Tibial artery (tissue), 4 donors: ENCODE measurements around the gene FOXL1.

Experiments
- DNase-seq, 2 donors: peaks; one replicate each; pipeline ENCODE4 v3.0.0-alpha.2; 2019
- H3K27ac ChIP-seq, 2 donors: fragments of 200-600 bp; sonication (generic) in 1 of 2; 1 replicate in 1 of 2; 2 replicates in 1 of 2; pipeline ENCODE4 v1.5.1; 2018 to 2019; ENCODE audit warnings: mild to moderate bottlenecking in 1 of 2
- H3K27me3 ChIP-seq, 2 donors: fragments of 200-600 bp; sonication (generic) in 1 of 2; one replicate each; pipeline versions ENCODE4 v1.5.1 to v1.6.0; 2016 to 2019
- H3K36me3 ChIP-seq, 3 donors: fragments of 200-600 bp; sonication (generic) in 2 of 3; one replicate each; pipeline ENCODE4 v1.5.1; 2016 to 2019; ENCODE audit warnings: mild to moderate bottlenecking in 2 of 3
- H3K4me1 ChIP-seq, 4 donors: fragments of 200-600 bp; sonication (generic) in 2 of 4; 1 replicate in 3 of 4; 2 replicates in 1 of 4; pipeline ENCODE4 v1.5.1; 2016 to 2019
- H3K4me3 ChIP-seq, 2 donors: fragments of 200-600 bp; sonication (generic) in 1 of 2; 1 replicate in 1 of 2; 2 replicates in 1 of 2; pipeline ENCODE4 v1.5.1; 2018 to 2019; ENCODE audit warnings: mild to moderate bottlenecking in 2 of 2
- H3K9me3 ChIP-seq, 3 donors: fragments of 200-600 bp; sonication (generic) in 1 of 3; one replicate each; pipeline ENCODE4 v1.5.1; 2016 to 2019
- intact Hi-C: fragments of 100-400 bp; cut with DNase I; formaldehyde crosslinking; loops from one replicate; pipeline ENCODE4 v1.15.0; 2023; ENCODE audit warnings: low total_unique reads
- TF ChIP-seq, protein P1 (sequence below), 2 experiments: fragments of 200-600 bp in 1 of 2; fragments of 450-650 bp in 1 of 2; IDR thresholded peaks; one replicate each; pipeline ENCODE4 v1.5.1; 2017 to 2019; ENCODE audit warnings: antibody characterized with exemption in 2 of 2, mild to moderate bottlenecking in 1 of 2, moderate library complexity in 1 of 2

FOXL1 gene

DNA sequence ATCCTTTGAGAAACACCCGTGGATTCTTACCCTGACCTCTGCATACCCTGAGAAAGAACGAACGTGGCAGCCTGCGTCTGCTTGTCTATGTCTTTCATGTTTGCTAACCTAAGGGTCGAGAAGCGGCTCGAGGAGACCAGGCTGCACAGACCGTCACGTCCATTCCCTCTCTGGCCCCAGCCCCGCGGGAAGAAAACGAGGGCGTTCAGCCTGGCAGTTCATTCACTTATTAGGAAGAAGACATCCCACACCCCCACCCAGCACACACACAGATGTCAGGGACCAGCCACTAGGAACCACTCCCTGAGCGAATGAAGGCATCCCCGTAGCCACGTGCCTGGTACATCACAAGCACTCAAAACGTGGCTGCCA, 22.7 kb upstream of the FOXL1 start:
- Histone ChIP-seq H3K4me3 (peak overlapping the region; percentile 76 to 83), H3K36me3 (peaks cover 0 to 17% (median 4%) of the 10 kb centered on the region in 3 donors), H3K27ac (peak overlapping the region; percentile 85 to 88), H3K27me3 (no peaks in the 10 kb centered on the region), H3K9me3 (no peaks in the 10 kb centered on the region), H3K4me1 (peaks cover 4 to 27% (median 16%) of the 10 kb centered on the region in 4 donors)
- intact Hi-C loops: no loop called here
- TF ChIP-seq, protein P1, sequence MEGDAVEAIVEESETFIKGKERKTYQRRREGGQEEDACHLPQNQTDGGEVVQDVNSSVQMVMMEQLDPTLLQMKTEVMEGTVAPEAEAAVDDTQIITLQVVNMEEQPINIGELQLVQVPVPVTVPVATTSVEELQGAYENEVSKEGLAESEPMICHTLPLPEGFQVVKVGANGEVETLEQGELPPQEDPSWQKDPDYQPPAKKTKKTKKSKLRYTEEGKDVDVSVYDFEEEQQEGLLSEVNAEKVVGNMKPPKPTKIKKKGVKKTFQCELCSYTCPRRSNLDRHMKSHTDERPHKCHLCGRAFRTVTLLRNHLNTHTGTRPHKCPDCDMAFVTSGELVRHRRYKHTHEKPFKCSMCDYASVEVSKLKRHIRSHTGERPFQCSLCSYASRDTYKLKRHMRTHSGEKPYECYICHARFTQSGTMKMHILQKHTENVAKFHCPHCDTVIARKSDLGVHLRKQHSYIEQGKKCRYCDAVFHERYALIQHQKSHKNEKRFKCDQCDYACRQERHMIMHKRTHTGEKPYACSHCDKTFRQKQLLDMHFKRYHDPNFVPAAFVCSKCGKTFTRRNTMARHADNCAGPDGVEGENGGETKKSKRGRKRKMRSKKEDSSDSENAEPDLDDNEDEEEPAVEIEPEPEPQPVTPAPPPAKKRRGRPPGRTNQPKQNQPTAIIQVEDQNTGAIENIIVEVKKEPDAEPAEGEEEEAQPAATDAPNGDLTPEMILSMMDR (IDR thresholded peaks at IDR 0.05): no peak
- no peak for DNase-seq

DNA sequence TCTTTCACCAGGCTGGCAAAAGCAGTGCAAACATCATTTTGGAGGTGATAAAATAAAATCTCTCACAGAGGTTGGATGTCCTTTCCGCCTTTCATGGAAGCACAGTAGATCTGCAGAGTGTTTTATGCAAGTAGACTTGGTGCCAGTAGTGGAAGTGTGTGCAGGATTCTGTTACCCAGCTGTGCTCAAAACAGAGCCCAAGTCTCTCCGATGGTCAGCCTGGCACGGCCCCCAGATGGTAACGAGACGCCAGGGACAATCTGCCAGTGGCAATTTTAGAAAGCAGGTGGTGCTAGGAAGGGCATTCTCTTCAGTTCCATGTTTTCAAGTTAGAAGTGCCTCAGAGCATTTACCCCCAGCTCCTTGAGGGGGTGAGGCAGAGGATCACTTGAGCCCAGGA, 21.8 kb upstream of the FOXL1 start:
- Histone ChIP-seq H3K4me1 (peaks cover 4 to 27% (median 16%) of the 10 kb centered on the region in 4 donors), H3K36me3 (peaks cover 0 to 8% (median 0%) of the 10 kb centered on the region in 3 donors), H3K4me3 (no peak overlapping the region), H3K9me3 (no peaks in the 10 kb centered on the region), H3K27me3 (no peaks in the 10 kb centered on the region), H3K27ac (no peak overlapping the region)
- DNase-seq: no peak
- intact Hi-C loops: no loop called here
- TF ChIP-seq, protein P1 (IDR thresholded peaks at IDR 0.05): no peak

DNA sequence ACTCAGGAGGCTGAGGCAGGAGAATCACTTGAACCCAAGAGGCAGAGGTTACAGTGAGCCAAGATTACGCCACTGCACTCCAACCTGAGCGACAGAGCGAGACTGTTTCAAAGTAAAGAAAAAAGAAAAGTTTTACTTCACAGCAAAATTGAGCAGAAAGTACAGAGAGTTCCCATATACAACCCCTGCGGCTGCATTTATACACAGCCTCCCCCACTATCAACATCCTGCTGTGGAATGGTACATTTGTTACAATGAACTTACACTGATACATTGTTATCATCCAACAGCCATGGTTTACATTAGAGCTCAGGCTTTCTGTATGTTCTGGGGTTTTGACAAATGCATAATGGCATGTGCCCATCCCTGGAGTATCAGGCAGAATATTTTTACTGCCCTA, 20.8 kb upstream of the FOXL1 start:
- Histone ChIP-seq H3K36me3 (no peaks in the 10 kb centered on the region), H3K27me3 (no peaks in the 10 kb centered on the region), H3K9me3 (no peaks in the 10 kb centered on the region), H3K4me1 (peaks cover 4 to 27% (median 16%) of the 10 kb centered on the region in 4 donors), H3K27ac (no peak overlapping the region), H3K4me3 (no peak overlapping the region)
- intact Hi-C loops: no loop called here
- TF ChIP-seq, protein P1 (IDR thresholded peaks at IDR 0.05): no peak
- DNase-seq: no peak

DNA sequence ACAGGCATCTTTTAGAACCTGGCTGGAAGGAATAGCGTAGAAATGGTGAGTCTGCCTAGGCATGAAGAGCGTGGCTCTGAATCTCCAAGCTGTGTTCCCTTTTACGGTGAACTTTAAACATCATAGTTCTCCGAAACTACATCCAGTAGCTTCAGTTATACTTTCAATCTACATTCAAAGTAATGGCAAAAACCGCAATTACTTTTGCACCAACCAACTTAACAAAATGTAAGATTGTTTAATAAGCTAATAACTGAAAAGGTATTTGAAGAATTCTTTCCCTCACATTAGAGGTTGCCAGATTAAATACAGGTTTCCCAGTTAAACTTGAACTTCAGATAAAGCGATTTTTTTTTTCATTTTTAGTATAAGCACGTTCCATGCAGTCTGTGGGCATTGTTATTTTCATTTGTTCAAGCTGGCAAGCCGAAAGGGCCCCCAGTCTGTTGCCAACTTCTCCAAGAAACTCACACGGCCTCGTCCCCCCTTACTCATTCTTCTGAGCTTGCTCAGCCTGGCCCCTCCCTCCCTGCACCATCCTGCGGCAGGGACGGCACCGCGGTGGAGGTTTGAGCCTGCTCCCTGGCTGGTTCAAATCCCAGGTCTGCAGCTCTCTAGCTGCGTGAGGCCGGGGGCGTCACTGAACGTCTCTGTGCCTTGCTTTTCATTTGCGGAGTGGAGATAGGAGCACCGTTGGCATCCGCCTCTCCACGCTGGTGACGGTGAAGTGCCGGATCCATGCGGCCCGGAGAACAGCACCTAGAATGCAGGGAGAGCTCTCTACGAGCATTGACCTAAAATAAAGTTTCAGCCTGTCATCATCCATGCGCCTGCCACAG, 19.8 kb upstream of the FOXL1 start:
- DNase-seq: no peak
- TF ChIP-seq, protein P1 (IDR thresholded peaks at IDR 0.05): no peak
- Histone ChIP-seq H3K4me1 (peaks cover 4 to 22% (median 13%) of the 10 kb centered on the region in 4 donors), H3K9me3 (no peaks in the 10 kb centered on the region), H3K27ac (peak overlapping the region in 1 of 2 donors; percentile 37), H3K36me3 (no peaks in the 10 kb centered on the region), H3K4me3 (no peak overlapping the region), H3K27me3 (no peaks in the 10 kb centered on the region)
- intact Hi-C loops: no loop called here

DNA sequence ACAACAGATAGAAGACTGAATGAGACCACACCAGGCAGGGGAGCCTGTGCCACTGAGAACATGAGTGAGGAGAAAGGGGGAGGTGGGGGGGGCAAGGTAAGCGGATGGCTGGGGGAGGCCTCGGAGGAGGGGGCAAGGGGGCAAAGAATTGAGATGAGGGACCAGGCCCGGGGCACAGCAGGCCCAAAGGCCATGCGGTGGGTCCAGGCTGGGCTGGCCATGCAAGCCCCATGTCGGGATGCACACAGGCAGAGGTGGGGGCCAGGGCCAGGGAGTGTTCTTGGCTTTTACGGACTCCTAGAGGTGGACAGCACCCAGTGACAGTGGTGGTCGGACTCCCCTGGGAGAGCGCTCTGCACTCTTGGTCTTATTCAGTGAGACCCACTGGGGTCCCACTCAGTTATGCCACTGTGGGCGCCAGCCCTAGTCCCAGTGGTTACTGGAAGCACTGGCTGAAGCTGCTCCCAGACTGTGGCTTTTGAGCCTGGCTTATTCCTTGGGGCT, 18.5 kb upstream of the FOXL1 start:
- DNase-seq: peak in 1 of 2 donors; percentile 53
- Histone ChIP-seq H3K9me3 (no peaks in the 10 kb centered on the region), H3K27ac (no peak overlapping the region), H3K27me3 (no peaks in the 10 kb centered on the region), H3K4me1 (peaks cover 4 to 20% (median 11%) of the 10 kb centered on the region in 4 donors), H3K4me3 (no peak overlapping the region), H3K36me3 (no peaks in the 10 kb centered on the region)
- intact Hi-C loops: loop anchor here (5.0 kb wide), 3 partner anchors 642 to 822 kb away; partner anchors contain the start of gene FBXO31
- TF ChIP-seq, protein P1 (IDR thresholded peaks at IDR 0.05): no peak
